Anterior cingulate cortex (tissue), 58 donors: ENCODE results near the gene CD5L.

Experiments used
- DNase-seq, 58 donors: peaks; one replicate each; lab custom pipeline; 2025; lab: John Stamatoyannopoulos, UW

The CD5L gene

GRCh38 chr1:157819215-157819614, 22.4 kb downstream of the CD5L start:
- no peak for DNase-seq

GRCh38 chr1:157813269-157813668, 28.3 kb downstream of the CD5L start:
- DNase-seq, result no peak

GRCh38 chr1:157806431-157807149, 35.0 kb downstream of the CD5L start:
- DNase-seq, result no peak

- peak in 1 of 58 donors; percentile 1 for DNase-seq
These were observed 37.8 kb downstream of the CD5L start for GRCh38 chr1:157803851-157804250.

- no peak for DNase-seq
These were observed 41.6 kb downstream of the CD5L start for GRCh38 chr1:157799996-157800395.

- DNase-seq, result no peak
These were observed 43.4 kb downstream of the CD5L start for GRCh38 chr1:157798211-157798610.

GRCh38 chr1:157785248-157785647, 56.4 kb downstream of the CD5L start:
- DNase-seq, result no peak

- DNase-seq, result no peak
These were observed 56.8 kb downstream of the CD5L start for GRCh38 chr1:157784801-157785200.

- no peak for DNase-seq
These were observed 58.7 kb downstream of the CD5L start for GRCh38 chr1:157782931-157783330.

- DNase-seq, result no peak
These were observed 60.6 kb downstream of the CD5L start for GRCh38 chr1:157781048-157781447.
